Thymus (tissue), 14 donors: ENCODE measurements around the gene PLBD1. TPM values are rescaled to one million over a fixed set of nuclear protein-coding genes. Genes with fewer than 3 reads are reported as not detected.

Source experiments
- DNase-seq, 9 donors: peaks; one replicate each; pipeline ENCODE4 v3.0.0-alpha.2; 2013; ENCODE audit warnings: low spot score in 9 of 9, low read depth in 6 of 9, missing footprints in 1 of 9
- H3K27ac ChIP-seq, 2 donors: one replicate each; pipeline ENCODE4 v1.5.1; 2013; ENCODE audit warnings: control low read depth in 1 of 2, low read depth in 1 of 2, low read length in 1 of 2, mild to moderate bottlenecking in 1 of 2, moderate library complexity in 1 of 2
- H3K27me3 ChIP-seq, 2 donors: one replicate each; pipeline ENCODE4 v1.5.1; 2013; ENCODE audit warnings: low read length in 1 of 2; ENCODE audit not compliant: control insufficient read depth in 2 of 2, insufficient read depth in 1 of 2
- H3K36me3 ChIP-seq, 2 donors: one replicate each; pipeline ENCODE4 v1.5.1; 2013; ENCODE audit warnings: low read length in 1 of 2, mild to moderate bottlenecking in 1 of 2, moderate library complexity in 1 of 2; ENCODE audit not compliant: control insufficient read depth in 2 of 2, insufficient read depth in 2 of 2
- H3K4me1 ChIP-seq, 2 donors: one replicate each; pipeline ENCODE4 v1.5.1; 2013; ENCODE audit warnings: low read length in 2 of 2; ENCODE audit not compliant: control insufficient read depth in 2 of 2, insufficient read depth in 2 of 2
- H3K4me3 ChIP-seq, 2 donors: one replicate each; pipeline ENCODE4 v1.5.1; 2013; ENCODE audit warnings: low read length in 2 of 2, control low read depth in 1 of 2, mild to moderate bottlenecking in 1 of 2
- H3K9me3 ChIP-seq, 2 donors: one replicate each; pipeline ENCODE4 v1.5.1; 2013; ENCODE audit warnings: low read length in 1 of 2, mild to moderate bottlenecking in 1 of 2; ENCODE audit not compliant: control insufficient read depth in 2 of 2, insufficient read depth in 1 of 2
- WGBS: extraction: QIAGEN DNeasy Blood & Tissue Kit; methylation state at CpG from one replicate; pipeline ENCODE4 v1.1.7; 2013; 5-methylcytosine and 5-hydroxymethylcytosine counted together
- long read RNA-seq, 10 donors: transcript quantifications; one replicate each; lab custom pipeline, GENCODE V29; 2026
- polyA plus RNA-seq: library from polyadenylated mRNA; stranded (reverse); fragments of 200-250 nt; gene quantifications from one replicate; pipeline ENCODE4 v1.2.3, GENCODE V29; 2013
- total RNA-seq: library from RNA; stranded (reverse); fragments of 120-200 nt; gene quantifications from one replicate; pipeline ENCODE4 v1.2.4, GENCODE V29; 2013
- donor health status: healthy.

PLBD1 gene, protein sequence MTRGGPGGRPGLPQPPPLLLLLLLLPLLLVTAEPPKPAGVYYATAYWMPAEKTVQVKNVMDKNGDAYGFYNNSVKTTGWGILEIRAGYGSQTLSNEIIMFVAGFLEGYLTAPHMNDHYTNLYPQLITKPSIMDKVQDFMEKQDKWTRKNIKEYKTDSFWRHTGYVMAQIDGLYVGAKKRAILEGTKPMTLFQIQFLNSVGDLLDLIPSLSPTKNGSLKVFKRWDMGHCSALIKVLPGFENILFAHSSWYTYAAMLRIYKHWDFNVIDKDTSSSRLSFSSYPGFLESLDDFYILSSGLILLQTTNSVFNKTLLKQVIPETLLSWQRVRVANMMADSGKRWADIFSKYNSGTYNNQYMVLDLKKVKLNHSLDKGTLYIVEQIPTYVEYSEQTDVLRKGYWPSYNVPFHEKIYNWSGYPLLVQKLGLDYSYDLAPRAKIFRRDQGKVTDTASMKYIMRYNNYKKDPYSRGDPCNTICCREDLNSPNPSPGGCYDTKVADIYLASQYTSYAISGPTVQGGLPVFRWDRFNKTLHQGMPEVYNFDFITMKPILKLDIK
- total RNA-seq (9.5 TPM), polyA plus RNA-seq (6.5 TPM)
- long read RNA-seq, donor 1, result 0 reads
- long read RNA-seq, donor 2, result 0 reads
- long read RNA-seq, donor 3, partial matches to known transcripts, result 0 of 3 reads
- long read RNA-seq, donor 3, other reads (novel, unspliced or antisense), result 0 of 3 reads
- long read RNA-seq, donor 4, partial matches to known transcripts, result 0 of 2 reads
- long read RNA-seq, donor 4, other reads (novel, unspliced or antisense), result 0 of 2 reads
- long read RNA-seq, donor 5, transcript PLBD1-201 (11 exons, 2,426 nt), result major isoform, 10 of 33 reads
- long read RNA-seq, donor 5, partial matches to known transcripts, result 23 of 33 reads
- long read RNA-seq, donor 5, other reads (novel, unspliced or antisense), result 0 of 33 reads
- long read RNA-seq, donor 6, partial matches to known transcripts, result 0 of 2 reads
- long read RNA-seq, donor 6, other reads (novel, unspliced or antisense), result 0 of 2 reads
- long read RNA-seq, donor 7, partial matches to known transcripts, result 5 of 8 reads
- long read RNA-seq, donor 7, other reads (novel, unspliced or antisense), result 0 of 8 reads
- long read RNA-seq, donor 8, partial matches to known transcripts, result 0 of 1 reads
- long read RNA-seq, donor 8, other reads (novel, unspliced or antisense), result 0 of 1 reads
- long read RNA-seq, donor 9, partial matches to known transcripts, result 0 of 2 reads
- long read RNA-seq, donor 9, other reads (novel, unspliced or antisense), result 0 of 2 reads
- long read RNA-seq, donor 10, partial matches to known transcripts, result 0 of 2 reads
- long read RNA-seq, donor 10, other reads (novel, unspliced or antisense), result 0 of 2 reads

DNA sequence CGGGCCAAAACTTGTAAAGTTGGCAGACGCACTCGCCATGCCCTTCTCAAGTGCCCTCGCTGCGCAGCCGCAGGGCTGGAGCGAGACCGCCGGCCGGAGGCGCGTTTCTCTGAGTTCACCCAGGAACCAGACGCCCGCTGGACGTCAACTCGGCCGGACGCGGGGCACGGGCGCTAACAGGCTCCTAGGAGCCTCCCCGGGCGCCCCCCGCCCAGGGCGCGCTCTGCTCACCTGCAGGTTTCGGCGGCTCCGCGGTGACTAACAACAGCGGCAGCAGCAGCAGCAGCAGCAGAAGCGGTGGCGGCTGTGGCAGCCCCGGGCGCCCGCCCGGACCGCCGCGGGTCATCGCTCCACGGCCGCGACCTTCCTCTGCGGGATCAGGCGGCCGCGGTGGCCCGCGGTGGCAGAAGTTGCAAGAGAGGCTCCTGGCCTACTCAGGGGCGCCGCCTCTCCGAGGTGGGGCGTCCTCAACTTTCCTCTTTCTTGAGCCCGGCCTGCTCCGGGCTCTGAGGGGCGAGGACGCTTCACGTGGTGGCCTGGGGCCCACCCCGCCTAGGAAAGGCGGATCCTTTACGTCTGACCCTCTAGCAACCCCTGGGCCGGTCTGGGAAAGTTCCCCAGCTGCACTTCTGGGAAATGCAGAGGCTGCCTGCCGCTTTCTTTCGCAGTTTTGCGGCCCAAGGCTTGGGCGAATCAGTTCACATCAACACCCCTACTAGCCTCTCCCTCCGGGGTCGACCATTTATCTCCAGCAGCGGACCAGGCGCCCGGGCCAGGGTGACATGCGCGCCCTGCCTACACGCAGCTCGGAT, at the start of gene PLBD1:
Gene PLBD1 (minus strand): TSS at position 533 of the 812 bp plus-strand sequence. CDS start 187 bp downstream, at position 346.
- DNase-seq, result peak in 1 of 9 donors; percentile 22
- Histone ChIP-seq H3K27ac (peak within 1 kb of the TSS; percentile 31 to 41), H3K27me3 (peaks cover 15 to 40% of the 10 kb centered on the region in 2 donors), H3K4me3 (peak within 1 kb of the TSS; percentile 17 to 38), H3K36me3 (no peaks in the 10 kb centered on the region), H3K4me1 (no peaks in the 10 kb centered on the region), H3K9me3 (peaks cover 0 to 1% of the 10 kb centered on the region in 2 donors)
- WGBS, result 12% methylated on average over 76 of the region's 76 CpGs

DNA sequence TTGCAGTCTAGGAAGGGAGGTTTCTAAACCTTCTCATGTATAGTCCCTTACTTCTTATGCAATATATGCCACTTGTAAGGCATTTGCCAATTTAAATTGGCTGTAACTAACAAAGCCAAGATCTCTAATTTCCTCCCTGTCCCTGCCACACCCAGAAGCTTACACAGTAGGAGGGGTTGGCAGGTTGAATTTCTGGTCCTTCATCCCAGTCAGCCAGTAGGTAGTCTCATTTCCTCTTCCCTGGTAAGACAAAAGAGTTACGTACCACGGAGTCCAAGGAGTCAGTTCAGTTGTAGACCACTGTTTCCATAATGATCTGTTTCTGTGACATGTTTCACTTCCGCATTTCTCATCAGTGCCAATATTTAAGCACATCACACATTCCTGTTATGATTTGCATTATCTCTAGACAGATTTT, 47.0 kb upstream of the PLBD1 start:
- peak in 1 of 9 donors; percentile 18 for DNase-seq
- peak overlapping the region in 1 of 2 donors; percentile 32 for H3K27ac ChIP-seq
- H3K36me3 ChIP-seq, result no peaks in the 10 kb centered on the region
- H3K4me3 ChIP-seq, result no peak overlapping the region
- no peaks in the 10 kb centered on the region for H3K27me3 ChIP-seq
- no peaks in the 10 kb centered on the region for H3K4me1 ChIP-seq
- no peaks in the 10 kb centered on the region for H3K9me3 ChIP-seq
- WGBS, result 78% methylated on average over 3 of the region's 3 CpGs

DNA sequence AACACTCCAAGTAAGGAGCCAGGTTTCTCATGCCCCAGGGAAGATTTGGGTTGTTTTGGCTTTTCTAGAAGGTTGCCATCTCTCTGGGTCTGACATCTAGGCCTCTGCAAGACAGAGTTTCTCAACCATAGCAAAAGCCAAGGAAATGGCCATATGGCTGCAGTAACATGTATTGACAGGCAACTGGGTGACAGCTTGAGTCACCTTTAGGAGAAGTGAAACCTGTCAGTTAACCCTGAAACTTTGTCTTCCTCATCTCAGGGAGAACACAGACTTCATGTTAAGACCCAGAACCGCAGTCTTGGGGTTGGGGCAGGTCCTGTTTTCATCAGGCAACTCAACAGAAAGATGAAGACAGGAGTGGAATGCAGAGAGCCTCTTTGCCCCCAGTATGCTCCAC, 46.0 kb upstream of the PLBD1 start:
- no peak overlapping the region for H3K4me3 ChIP-seq
- no peak overlapping the region for H3K27ac ChIP-seq
- WGBS, result 80% methylated on average over 1 of the region's 1 CpG
- peak in 1 of 9 donors; percentile 28 for DNase-seq
- H3K27me3 ChIP-seq, result no peaks in the 10 kb centered on the region
- H3K4me1 ChIP-seq, result no peaks in the 10 kb centered on the region
- no peaks in the 10 kb centered on the region for H3K9me3 ChIP-seq
- H3K36me3 ChIP-seq, result no peaks in the 10 kb centered on the region

DNA sequence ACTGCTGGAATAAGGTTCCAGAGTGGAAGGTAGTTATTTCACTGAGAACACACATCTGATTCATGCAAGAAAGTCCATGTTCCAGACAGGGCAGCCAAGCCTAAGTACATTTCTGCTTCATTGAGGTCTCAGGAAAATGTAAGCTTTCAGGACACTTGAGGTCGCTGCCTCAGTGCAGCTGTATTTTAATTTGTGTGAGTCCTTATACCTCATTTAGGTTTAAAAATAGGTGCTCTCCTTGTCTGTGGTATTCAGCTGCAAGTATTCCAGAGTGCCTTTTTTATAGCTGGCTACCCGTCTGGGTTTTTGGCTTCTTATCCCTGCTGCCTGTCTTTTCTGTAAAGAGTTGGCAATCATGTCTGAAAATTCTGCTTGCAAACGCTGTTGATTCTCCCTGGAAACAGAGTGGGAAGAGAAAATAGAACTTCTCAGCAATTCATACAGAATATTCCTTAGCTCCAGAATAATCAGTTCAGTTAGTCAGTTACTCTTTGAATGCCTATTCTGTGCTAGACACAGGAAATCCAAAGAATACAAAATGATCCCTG, 45.3 kb upstream of the PLBD1 start:
- no peaks in the 10 kb centered on the region for H3K27me3 ChIP-seq
- H3K9me3 ChIP-seq, result no peaks in the 10 kb centered on the region
- DNase-seq, result no peak
- no peak overlapping the region for H3K27ac ChIP-seq
- H3K4me3 ChIP-seq, result no peak overlapping the region
- H3K4me1 ChIP-seq, result no peaks in the 10 kb centered on the region
- no peaks in the 10 kb centered on the region for H3K36me3 ChIP-seq
- 90% methylated on average over 3 of the region's 3 CpGs for WGBS

DNA sequence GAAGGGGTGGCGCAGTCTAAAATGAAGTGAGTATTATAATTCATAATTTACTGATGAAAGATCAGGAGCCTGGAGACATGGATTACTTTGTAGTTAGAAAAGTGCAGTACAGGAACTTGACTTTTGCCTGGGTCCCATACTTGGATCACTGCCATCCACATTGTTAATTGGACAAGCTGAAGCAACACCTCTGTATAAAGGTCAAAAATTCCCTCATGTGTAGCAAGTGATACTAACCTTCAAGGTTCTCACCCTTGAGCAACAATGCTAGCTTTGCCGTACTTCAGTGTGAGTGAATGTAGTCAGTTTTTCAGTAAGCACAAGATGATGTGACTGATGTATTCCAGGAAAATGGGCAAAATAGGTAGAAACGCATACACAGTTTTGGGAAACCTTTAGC, 44.6 kb upstream of the PLBD1 start:
- H3K36me3 ChIP-seq, result no peaks in the 10 kb centered on the region
- no peaks in the 10 kb centered on the region for H3K9me3 ChIP-seq
- DNase-seq, result no peak
- 96% methylated on average over 3 of the region's 3 CpGs for WGBS
- no peaks in the 10 kb centered on the region for H3K4me1 ChIP-seq
- no peaks in the 10 kb centered on the region for H3K27me3 ChIP-seq
- H3K4me3 ChIP-seq, result no peak overlapping the region
- H3K27ac ChIP-seq, result no peak overlapping the region

DNA sequence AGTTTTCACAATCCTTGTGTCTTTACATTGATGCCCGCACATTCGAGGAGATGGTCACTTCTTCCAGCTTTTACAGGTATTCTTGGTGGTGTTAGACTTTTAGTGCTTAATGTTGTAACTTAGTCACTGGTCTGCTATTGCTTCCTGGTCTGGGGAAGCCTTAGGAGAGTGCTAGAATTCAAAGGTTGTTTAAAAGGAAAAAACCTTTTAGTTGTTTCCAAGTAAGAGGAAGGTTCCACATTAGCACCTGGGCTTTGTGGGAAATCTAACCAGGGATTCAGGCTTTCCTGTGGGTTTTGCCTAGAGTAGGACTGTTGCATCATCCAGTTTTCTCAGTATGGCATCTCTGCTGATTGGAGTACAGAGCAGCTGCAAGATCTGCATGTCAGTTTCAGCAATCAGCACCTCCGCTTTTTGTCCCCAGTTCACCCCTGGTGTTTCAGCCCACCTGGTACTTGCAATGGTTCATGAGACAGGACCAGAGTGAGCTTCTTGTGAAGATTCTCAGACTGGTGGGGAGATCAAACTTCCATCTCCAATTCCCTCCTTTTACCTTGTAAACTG, 44.0 kb upstream of the PLBD1 start:
- Histone ChIP-seq H3K36me3 (no peaks in the 10 kb centered on the region), H3K4me3 (no peak overlapping the region), H3K27me3 (no peaks in the 10 kb centered on the region), H3K9me3 (no peaks in the 10 kb centered on the region), H3K27ac (no peak overlapping the region), H3K4me1 (no peaks in the 10 kb centered on the region)
- 98% methylated on average over 3 of the region's 3 CpGs for WGBS
- DNase-seq, result no peak

DNA sequence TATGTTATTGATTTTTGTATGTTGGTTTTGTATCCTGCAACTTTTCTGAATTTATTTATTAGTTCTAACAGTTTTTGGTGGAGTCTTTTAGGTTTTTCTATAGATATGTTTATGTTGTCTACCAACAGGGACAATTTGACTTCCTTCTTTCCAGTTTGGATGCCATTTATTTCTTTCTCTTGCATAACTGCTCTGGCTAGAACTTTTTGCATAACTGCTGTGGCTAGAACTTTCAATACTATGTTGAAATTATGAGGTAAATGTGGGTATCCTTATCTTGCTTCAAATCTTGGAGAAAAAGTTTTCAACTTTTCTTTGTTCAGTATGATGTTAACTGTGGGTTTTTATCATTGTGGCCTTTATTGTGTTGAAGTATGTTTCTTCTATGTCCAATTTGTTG, 39.9 kb upstream of the PLBD1 start:
- no peaks in the 10 kb centered on the region for H3K4me1 ChIP-seq
- no peaks in the 10 kb centered on the region for H3K9me3 ChIP-seq
- H3K27me3 ChIP-seq, result no peaks in the 10 kb centered on the region
- H3K27ac ChIP-seq, result no peak overlapping the region
- H3K4me3 ChIP-seq, result no peak overlapping the region
- DNase-seq, result no peak
- no peaks in the 10 kb centered on the region for H3K36me3 ChIP-seq
